AG09309 (cell line): Measurements from ENCODE around the gene SLC12A2.

Experiments used
- DNase-seq: peaks from one replicate; pipeline ENCODE4 v3.0.0-alpha.2; 2010; ENCODE audit warnings: low read depth
- H3K4me3 ChIP-seq: 2 replicates; pipeline ENCODE4 v1.5.1; 2011; ENCODE audit warnings: mild to moderate bottlenecking, low read depth, low read length, moderate library complexity; ENCODE audit not compliant: control insufficient read depth
- CTCF ChIP-seq: IDR thresholded peaks from 2 replicates; pipeline ENCODE4 v1.5.1; 2011; ENCODE audit warnings: mild to moderate bottlenecking, low read depth, low read length, inconsistent platforms; ENCODE audit not compliant: insufficient read depth, control insufficient read depth; ENCODE audit errors: missing control alignments

The SLC12A2 gene

GRCh38 chr5:128224336-128224735 lies 140.8 kb downstream of the SLC12A2 start:
- DNase-seq, result no peak
- TF ChIP-seq CTCF, result no peak
- no peak overlapping the region for H3K4me3 ChIP-seq

GRCh38 chr5:128225245-128226030 lies 141.9 kb downstream of the SLC12A2 start:
- TF ChIP-seq CTCF, result no peak
- DNase-seq, result no peak
- H3K4me3 ChIP-seq, result no peak overlapping the region

GRCh38 chr5:128228008-128228407 lies 144.4 kb downstream of the SLC12A2 start:
- DNase-seq, result peak; percentile 75
- no peak overlapping the region for H3K4me3 ChIP-seq
- no peak for TF ChIP-seq CTCF

DNA sequence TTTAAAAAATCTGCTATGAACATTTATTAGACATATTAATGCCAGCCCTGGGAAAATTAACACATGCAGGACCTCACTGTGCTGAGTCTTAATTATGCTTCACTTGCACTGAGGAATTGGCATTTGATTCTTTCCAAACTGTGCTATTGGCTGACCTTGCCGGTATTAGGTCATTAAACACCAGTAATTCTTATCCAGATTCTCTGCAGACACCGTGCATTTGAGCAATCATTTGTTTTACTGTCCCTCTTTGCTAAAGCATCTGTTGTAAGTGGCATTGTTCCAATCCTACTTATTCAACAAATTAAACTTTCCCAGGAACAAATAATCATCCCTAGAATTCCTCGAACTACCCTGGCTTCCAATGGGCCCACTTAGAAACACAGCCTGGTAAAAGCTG lies 145.0 kb downstream of the SLC12A2 start:
- TF ChIP-seq CTCF, result no peak
- no peak for DNase-seq
- no peak overlapping the region for H3K4me3 ChIP-seq

DNA sequence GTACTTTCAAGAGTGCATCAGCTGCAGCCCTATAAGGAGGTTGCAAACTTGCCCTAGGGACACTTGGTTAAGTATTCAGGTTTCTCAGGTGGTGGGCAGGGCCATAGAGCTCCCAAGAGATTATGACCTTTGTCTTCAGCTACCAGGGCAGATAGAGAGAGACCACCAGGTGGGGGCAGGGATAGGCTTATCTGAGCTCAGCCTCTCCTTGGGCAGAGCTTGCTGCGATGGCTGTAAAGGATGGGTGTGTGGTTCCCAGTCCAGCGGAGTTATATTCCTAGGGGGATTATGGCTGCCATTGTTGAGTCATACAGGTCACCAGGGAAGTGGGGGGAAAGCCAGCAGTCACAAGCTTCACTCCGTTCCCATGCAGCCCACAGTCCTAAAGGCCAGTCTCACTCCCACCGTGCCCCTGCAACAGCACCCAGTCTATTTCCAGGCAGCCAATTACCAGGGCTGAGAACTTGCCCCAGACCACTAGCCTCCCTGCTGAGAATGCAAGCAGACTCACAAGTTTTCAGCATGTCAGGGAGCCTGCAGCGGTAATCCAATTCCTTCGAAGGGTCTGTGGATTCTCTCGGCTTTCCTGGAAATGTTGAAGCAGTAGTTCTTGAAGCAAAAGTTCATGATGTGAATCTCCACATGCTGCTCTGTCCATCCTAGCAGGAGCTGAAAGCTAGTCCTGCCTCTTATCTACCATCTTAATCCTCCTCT lies 151.5 kb downstream of the SLC12A2 start:
- no peak for TF ChIP-seq CTCF
- no peak overlapping the region for H3K4me3 ChIP-seq
- no peak for DNase-seq

DNA sequence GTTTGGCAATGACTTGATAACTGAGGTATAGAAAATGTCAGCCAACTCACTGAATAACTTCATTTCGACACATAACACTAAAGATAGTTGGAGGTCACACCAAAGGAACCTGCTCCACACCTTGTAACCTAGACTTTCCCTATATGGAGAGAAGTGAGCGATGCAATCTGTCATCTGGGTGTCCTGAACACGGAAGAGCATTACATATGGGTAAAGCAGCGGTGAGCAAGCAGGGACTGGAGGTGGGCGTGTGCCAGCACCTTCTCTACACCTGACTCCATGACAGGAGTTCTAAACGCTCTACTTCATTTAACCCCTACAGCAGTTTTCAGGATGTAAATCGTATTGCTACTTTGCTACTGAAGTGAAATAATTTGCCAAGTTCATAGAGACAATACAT lies 152.8 kb downstream of the SLC12A2 start:
- TF ChIP-seq CTCF, result no peak
- no peak overlapping the region for H3K4me3 ChIP-seq
- no peak for DNase-seq

GRCh38 chr5:128237000-128237399 lies 153.4 kb downstream of the SLC12A2 start:
- no peak for DNase-seq
- no peak for TF ChIP-seq CTCF
- no peak overlapping the region for H3K4me3 ChIP-seq
